Measurements from ENCODE around the gene SOX3. TPM values are rescaled to one million over a fixed set of nuclear protein-coding genes. Genes with fewer than 3 reads are reported as not detected.

Gene SOX3
- total and polyA plus RNA-seq, 9 of the 15 experiments (the other 6 are each of a cell fraction or from before 2014, with no cell fraction given) = not detected

DNA sequence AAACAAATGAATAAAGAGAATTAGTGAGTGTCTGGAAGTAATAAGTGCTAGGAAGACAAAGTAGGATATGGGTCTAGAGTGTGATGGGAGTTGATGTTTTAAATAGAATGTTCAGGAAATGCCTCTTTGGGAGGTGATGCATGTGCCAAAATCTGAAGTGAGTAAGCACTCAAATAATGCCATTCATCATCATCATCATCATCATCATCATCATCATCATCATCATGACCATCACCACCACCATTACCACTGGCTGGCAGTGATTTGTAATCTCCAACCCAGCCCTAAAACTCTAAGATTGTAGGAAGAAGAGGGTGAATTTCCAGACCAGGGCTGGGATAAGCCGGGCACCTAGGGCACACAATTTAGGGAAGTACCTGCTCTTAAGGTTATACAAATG is 9.7 kb upstream of the SOX3 start (continued):
- TF ChIP-seq ZBTB11 (CRISPR knock-in tag; IDR thresholded peaks at IDR 0.05) (no peak), TRIM28 (IDR thresholded peaks at IDR 0.05) (no peak)

DNA sequence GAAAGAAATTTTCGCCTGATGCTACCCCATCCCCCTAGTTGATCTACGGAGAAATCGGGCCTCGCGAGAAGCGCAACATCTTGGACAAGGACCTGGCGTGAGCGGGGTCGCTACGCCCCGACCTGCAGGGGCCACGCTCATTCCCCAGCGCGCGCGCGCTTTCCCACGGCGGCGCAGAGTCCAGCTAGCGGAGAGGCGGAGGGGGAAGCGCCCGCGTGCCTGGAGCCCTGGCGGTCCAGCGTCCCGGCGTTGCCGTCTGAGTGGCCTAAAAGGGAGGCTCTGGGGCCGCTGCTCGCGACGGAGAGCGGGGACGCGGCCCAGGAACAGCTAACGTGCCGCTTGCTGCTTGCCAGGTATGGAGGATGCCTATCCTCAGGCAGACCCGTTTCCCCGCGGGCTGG is 6.0 kb upstream of the SOX3 start:
- no peaks in the 10 kb centered on the region for H3K9me3 ChIP-seq (replicated peaks; ENCODE audit: control insufficient read depth, insufficient read depth, low read depth, low read length)
- no peaks in the 10 kb centered on the region for H3K4me1 ChIP-seq (replicated peaks in 1 of 2; ENCODE audit: control insufficient read depth in 2 of 2, insufficient read depth in 2 of 2, low read length in 2 of 2)
- no peak overlapping the region for H2AFZ ChIP-seq (ENCODE audit: low read depth, low read length)
- no peaks in the 10 kb centered on the region for H3K9me1 ChIP-seq (ENCODE audit: control insufficient read depth, insufficient read depth, low read length)
- no peaks in the 10 kb centered on the region; a peak in 1 of 5 replicates for H3K27me3 ChIP-seq (ENCODE audit: control insufficient read depth in 2 of 2, insufficient read depth in 2 of 2, low read length in 2 of 2)
- FAIRE-seq = no peak
- ATAC-seq = no peak
- DNase-seq (ENCODE audit: extremely low read depth in 1 of 4, low spot score in 3 of 4) = no peak
- in situ Hi-C loops (cut with MboI) (no loop called here), intact Hi-C loops (cut with micrococcal nuclease) (no loop called here)
- H3K4me2 ChIP-seq (ENCODE audit: insufficient read depth, low read length) = no peak overlapping the region
- H3K27ac ChIP-seq (ENCODE audit: extremely low read depth, low read depth, low read length) = no peak overlapping the region
- no peaks in the 10 kb centered on the region for H3K79me2 ChIP-seq (ENCODE audit: control insufficient read depth, insufficient read depth, low read length)
- H3K36me3 ChIP-seq (ENCODE audit: control insufficient read depth, insufficient read depth, low read length) = no peaks in the 10 kb centered on the region
- POLR2A ChIA-PET = interaction anchor here (0.6 kb wide), 1 partner anchor 369 kb away, joined by 3 read pairs; no protein-coding TSS in a partner anchor
- H3K9ac ChIP-seq (ENCODE audit: insufficient read depth in 1 of 2, low read depth in 2 of 2, low read length in 2 of 2) = no peak overlapping the region
- no peak overlapping the region for H3K4me3 ChIP-seq
- no TSS peak for BruUV-seq (replicated peaks)
- WGBS (ENCODE audit: insufficient coverage, low coverage, missing lambda C conversion rate) = 9% methylated on average over 32 of the region's 42 CpGs
- CTCF ChIA-PET (ENCODE audit: low intra/inter-chr PET ratio) = no interaction called here
- no peaks in the 10 kb centered on the region for H4K20me1 ChIP-seq (replicated peaks; ENCODE audit: control insufficient read depth, insufficient read depth, low read length)
- TF ChIP-seq, protein P1, sequence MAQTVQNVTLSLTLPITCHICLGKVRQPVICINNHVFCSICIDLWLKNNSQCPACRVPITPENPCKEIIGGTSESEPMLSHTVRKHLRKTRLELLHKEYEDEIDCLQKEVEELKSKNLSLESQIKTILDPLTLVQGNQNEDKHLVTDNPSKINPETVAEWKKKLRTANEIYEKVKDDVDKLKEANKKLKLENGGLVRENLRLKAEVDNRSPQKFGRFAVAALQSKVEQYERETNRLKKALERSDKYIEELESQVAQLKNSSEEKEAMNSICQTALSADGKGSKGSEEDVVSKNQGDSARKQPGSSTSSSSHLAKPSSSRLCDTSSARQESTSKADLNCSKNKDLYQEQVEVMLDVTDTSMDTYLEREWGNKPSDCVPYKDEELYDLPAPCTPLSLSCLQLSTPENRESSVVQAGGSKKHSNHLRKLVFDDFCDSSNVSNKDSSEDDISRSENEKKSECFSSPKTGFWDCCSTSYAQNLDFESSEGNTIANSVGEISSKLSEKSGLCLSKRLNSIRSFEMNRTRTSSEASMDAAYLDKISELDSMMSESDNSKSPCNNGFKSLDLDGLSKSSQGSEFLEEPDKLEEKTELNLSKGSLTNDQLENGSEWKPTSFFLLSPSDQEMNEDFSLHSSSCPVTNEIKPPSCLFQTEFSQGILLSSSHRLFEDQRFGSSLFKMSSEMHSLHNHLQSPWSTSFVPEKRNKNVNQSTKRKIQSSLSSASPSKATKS (CRISPR knock-in tag; IDR thresholded peaks at IDR 0.05) = no peak
- TF ChIP-seq E2F8 (IDR thresholded peaks at IDR 0.05; ENCODE audit: low read depth, partially characterized antibody) (no peak), RBM25 (IDR thresholded peaks at IDR 0.05; ENCODE audit: low read depth, low read length, severe bottlenecking) (no peak), ATF4 (CRISPR knock-in tag; IDR thresholded peaks at IDR 0.05) (no peak), POU5F1 (IDR thresholded peaks at IDR 0.05; ENCODE audit: borderline replicate concordance, low read depth, low read length, partially characterized antibody) (no peak), ZNF699 (CRISPR knock-in tag; IDR thresholded peaks at IDR 0.05; ENCODE audit: insufficient replicate concordance) (no peak), U2AF1 (optimal IDR thresholded peaks at IDR 0.05; ENCODE audit: low read depth, low read length) (no peak)
